GM23248 (cell line): ENCODE data around the gene HNRNPA1. TPM values are rescaled to one million over a fixed set of nuclear protein-coding genes. Genes with fewer than 3 reads are reported as not detected.
"Not testable (repeated sequence)": the region's sequence is repeated elsewhere in the genome, so short reads cannot be mapped to it uniquely, and the experiment has no call there.

Source experiments
- DNase-seq: peaks from one replicate; pipeline ENCODE4 v3.0.0-alpha.2; 2015
- H2AFZ ChIP-seq: fragments of 200-600 bp; sonication (generic); 2 replicates; pipeline ENCODE4 v1.6.1; 2016; ENCODE audit warnings: antibody characterized with exemption
- H3F3A ChIP-seq: fragments of 200-600 bp; sonication (generic); 2 replicates; pipeline ENCODE4 v1.6.1; 2016; ENCODE audit warnings: mild to moderate bottlenecking, antibody characterized with exemption, mixed run types; ENCODE audit not compliant: insufficient read depth
- H3K27ac ChIP-seq: fragments of 200-600 bp; sonication (generic); 2 replicates; pipeline ENCODE4 v1.5.1; 2016; ENCODE audit warnings: mild to moderate bottlenecking
- H3K27me3 ChIP-seq: fragments of 200-600 bp; sonication (generic); replicated peaks from 2 replicates; pipeline ENCODE4 v1.6.1; 2016; ENCODE audit warnings: mild to moderate bottlenecking; ENCODE audit not compliant: insufficient read depth
- H3K36me3 ChIP-seq: fragments of 200-600 bp; sonication (generic); 2 replicates; pipeline ENCODE4 v1.6.1; 2016; ENCODE audit warnings: low read depth, mild to moderate bottlenecking
- H3K4me1 ChIP-seq: fragments of 200-600 bp; sonication (generic); 2 replicates; pipeline ENCODE4 v1.6.1; 2016; ENCODE audit warnings: mild to moderate bottlenecking; ENCODE audit not compliant: insufficient read depth
- H3K4me2 ChIP-seq: fragments of 200-600 bp; sonication (generic); one replicate; pipeline ENCODE4 v1.6.1; 2016; ENCODE audit warnings: mild to moderate bottlenecking; ENCODE audit not compliant: unreplicated experiment
- H3K4me3 ChIP-seq: fragments of 200-600 bp; sonication (generic); 2 replicates; pipeline ENCODE4 v1.5.1; 2016; ENCODE audit warnings: mild to moderate bottlenecking
- H3K79me2 ChIP-seq: fragments of 200-600 bp; sonication (generic); 2 replicates; pipeline ENCODE4 v1.6.1; 2016; ENCODE audit warnings: mild to moderate bottlenecking; ENCODE audit not compliant: insufficient read depth
- H3K9ac ChIP-seq: fragments of 200-600 bp; sonication (generic); 2 replicates; pipeline ENCODE4 v1.6.1; 2016; ENCODE audit warnings: mild to moderate bottlenecking
- H3K9me2 ChIP-seq: fragments of 200-600 bp; sonication (generic); 2 replicates; pipeline ENCODE4 v1.6.1; 2016; ENCODE audit warnings: mixed run types, mild to moderate bottlenecking, moderate library complexity; ENCODE audit not compliant: insufficient read depth
- H3K9me3 ChIP-seq: fragments of 200-600 bp; sonication (generic); one replicate; pipeline ENCODE4 v1.6.1; 2017; ENCODE audit warnings: low read depth
- H4K20me1 ChIP-seq: fragments of 200-600 bp; sonication (generic); 2 replicates; pipeline ENCODE4 v1.6.0; 2016; ENCODE audit not compliant: insufficient read depth
- EZH2 ChIP-seq: fragments of 200-600 bp; sonication (generic); IDR thresholded peaks from 2 replicates; pipeline ENCODE4 v1.6.1; 2018; ENCODE audit warnings: antibody characterized with exemption, mild to moderate bottlenecking; ENCODE audit not compliant: insufficient read depth, poor library complexity, severe bottlenecking
- EZH2phosphoT487 ChIP-seq: fragments of 200-600 bp; sonication (generic); IDR thresholded peaks from 2 replicates; pipeline ENCODE4 v1.6.1; 2018; ENCODE audit warnings: antibody characterized with exemption, moderate library complexity, mild to moderate bottlenecking, low read depth; ENCODE audit not compliant: insufficient read depth
- WGBS, 2 experiments: methylation state at CpG; one replicate each; pipeline ENCODE4 v1.1.6; 2015 to 2017; ENCODE audit warnings: low lambda C conversion rate in 2 of 2, low coverage in 1 of 2; ENCODE audit errors: missing lambda C conversion rate in 2 of 2; 5-methylcytosine and 5-hydroxymethylcytosine counted together
- in situ Hi-C: fragments of 300-500 bp; cut with MboI; formaldehyde crosslinking; loops from 2 replicates; pipeline ENCODE4 v1.15.0; 2020
- polyA plus RNA-seq: library from polyadenylated mRNA; unstranded; fragments of >200 nt; fragmentation: Nextera tagmentation; extraction: Ambion mirVana; gene quantifications from 2 replicates; pipeline ENCODE4 v1.2.1, GENCODE V29; 2016
- total RNA-seq: library from RNA; depleted of rRNA; stranded (reverse); fragments of >200 nt; shearing (Covaris generic); gene quantifications from 2 replicates; pipeline ENCODE4 v1.2.3, GENCODE V29; 2014

Gene HNRNPA1
- total and polyA plus RNA-seq, 2 experiments from 2014 or later = 226 to 351 TPM

DNA sequence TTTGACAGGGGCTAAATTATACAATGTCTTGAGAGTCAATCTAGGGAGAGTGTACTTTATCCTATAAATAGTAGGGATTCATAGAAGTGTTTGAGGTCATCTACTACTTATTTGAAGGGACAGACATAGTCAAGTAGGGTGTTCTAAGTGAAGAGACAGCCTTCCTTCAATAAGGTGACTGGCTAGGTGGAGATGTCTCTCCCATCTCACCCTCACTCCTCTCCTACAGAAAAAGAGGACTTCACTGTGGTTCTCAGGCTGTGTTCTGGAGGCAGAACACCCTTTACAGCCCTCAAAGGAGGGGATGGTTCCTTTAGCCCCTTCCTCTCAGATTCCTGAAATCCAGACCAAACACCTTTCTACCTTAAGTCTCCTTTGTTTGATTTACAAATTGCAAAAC lies 23.1 kb downstream of the HNRNPA1 start:
- Histone ChIP-seq H3K27ac (no peak overlapping the region), H3K4me2 (no peak overlapping the region), H3K9me3 (no peaks in the 10 kb centered on the region), H3K4me3 (no peak overlapping the region), H3K79me2 (no peaks in the 10 kb centered on the region), H4K20me1 (no peaks in the 10 kb centered on the region), H3K4me1 (peaks cover 23% of the 10 kb centered on the region), H3K9me2 (no peaks in the 10 kb centered on the region), H3K9ac (no peak overlapping the region), H3K27me3 (no peaks in the 10 kb centered on the region), H3K36me3 (no peaks in the 10 kb centered on the region), H2AFZ (no peak overlapping the region), H3F3A (no peaks in the 10 kb centered on the region)
- no peak for TF ChIP-seq EZH2phosphoT487
- no peak for TF ChIP-seq EZH2
- in situ Hi-C loops = no loop called here
- no peak for DNase-seq

- Histone ChIP-seq H3K9me2 (no peaks in the 10 kb centered on the region), H3K79me2 (no peaks in the 10 kb centered on the region), H3K9me3 (no peaks in the 10 kb centered on the region), H3F3A (no peaks in the 10 kb centered on the region), H4K20me1 (no peaks in the 10 kb centered on the region), H3K27me3 (no peaks in the 10 kb centered on the region), H3K4me2 (no peak overlapping the region), H3K36me3 (no peaks in the 10 kb centered on the region), H3K4me3 (no peak overlapping the region), H3K27ac (no peak overlapping the region), H2AFZ (no peak overlapping the region), H3K4me1 (peaks cover 23% of the 10 kb centered on the region), H3K9ac (no peak overlapping the region)
- in situ Hi-C loops = no loop called here
- TF ChIP-seq EZH2 = no peak
- no peak for TF ChIP-seq EZH2phosphoT487
- peak; percentile 74 for DNase-seq
- 4 to 30% methylated on average over 7 to 12 of the region's 12 CpGs for WGBS, 2 experiments
These were observed 23.8 kb downstream of the HNRNPA1 start for GRCh38 chr12:54304187-54304810.

DNA sequence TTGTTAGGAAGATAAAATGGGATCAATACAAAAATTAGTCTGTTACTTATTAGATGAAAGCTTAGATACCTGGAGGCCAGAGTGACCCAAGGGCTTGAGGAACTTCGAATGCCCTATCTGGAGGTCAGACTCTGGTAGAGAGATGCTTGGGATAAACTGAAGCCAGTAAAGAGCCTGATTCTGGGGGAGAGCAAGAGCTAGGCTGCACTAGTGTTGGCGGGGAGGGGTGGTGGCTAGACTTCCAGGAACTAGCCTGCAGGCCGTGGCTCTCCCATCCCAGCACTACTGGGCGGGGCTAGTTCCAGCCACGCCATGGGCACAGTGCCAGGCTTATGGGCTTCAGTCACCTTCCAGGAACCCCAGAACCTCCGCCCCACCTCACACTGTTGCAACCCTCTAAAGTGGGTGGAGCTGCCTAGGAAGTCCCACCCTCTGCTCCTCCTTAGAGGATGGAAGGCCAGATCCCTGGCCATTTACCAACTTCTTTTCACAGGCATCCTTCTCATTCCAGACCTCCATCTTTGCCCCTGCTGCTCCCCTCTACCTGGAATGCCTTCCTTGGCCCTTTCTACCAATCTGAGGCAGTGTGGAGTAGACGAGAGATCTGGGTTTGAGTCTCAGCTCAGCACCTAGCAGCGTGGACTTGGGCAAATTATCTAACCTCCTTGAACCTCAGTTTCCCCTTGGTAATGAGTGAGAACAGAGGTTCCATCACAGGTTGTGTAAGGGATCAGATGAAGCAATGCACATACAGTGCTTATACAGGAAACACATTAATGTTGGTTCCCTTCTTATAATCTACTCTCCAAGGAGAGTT lies 26.6 kb downstream of the HNRNPA1 start:
- TF ChIP-seq EZH2phosphoT487 = no peak
- TF ChIP-seq EZH2 = no peak
- H3K9me2 ChIP-seq = no peaks in the 10 kb centered on the region

DNA sequence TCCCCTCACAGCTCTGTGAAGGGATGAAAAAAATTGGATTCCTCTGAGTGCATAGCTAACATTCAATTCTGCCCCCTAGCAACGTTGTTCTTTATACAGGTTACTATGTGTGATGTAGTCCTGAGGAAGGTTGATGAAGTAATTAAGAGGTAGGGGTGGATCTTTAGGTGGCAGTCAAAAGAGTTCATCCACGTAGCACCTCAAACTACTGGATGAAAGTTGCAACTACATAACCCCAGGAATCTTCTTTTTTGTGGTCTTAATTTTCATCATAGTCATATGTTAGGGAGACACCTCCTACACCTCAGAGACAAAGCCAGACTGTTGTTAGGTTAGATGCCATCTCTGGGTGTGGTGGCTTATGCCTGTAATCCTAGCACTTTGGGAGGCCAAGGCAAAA lies 30.5 kb downstream of the HNRNPA1 start:
- H3K27ac ChIP-seq = no peak overlapping the region
- H2AFZ ChIP-seq = no peak overlapping the region
- H3K4me1 ChIP-seq = no peaks in the 10 kb centered on the region
- H3K36me3 ChIP-seq = no peaks in the 10 kb centered on the region
- no peaks in the 10 kb centered on the region for H3K9me2 ChIP-seq
- no peak overlapping the region for H3K4me3 ChIP-seq
- no peaks in the 10 kb centered on the region for H3K79me2 ChIP-seq
- TF ChIP-seq EZH2phosphoT487 = no peak
- no peak for TF ChIP-seq EZH2
- 49 to 51% methylated on average over 2 of the region's 2 CpGs for WGBS, 2 experiments
- H4K20me1 ChIP-seq = no peaks in the 10 kb centered on the region
- no peak overlapping the region for H3K9ac ChIP-seq
- in situ Hi-C loops = no loop called here
- H3F3A ChIP-seq = no peaks in the 10 kb centered on the region
- no peak for DNase-seq
- no peaks in the 10 kb centered on the region for H3K9me3 ChIP-seq
- no peak overlapping the region for H3K4me2 ChIP-seq
- H3K27me3 ChIP-seq = no peaks in the 10 kb centered on the region

More for the DNA sequence above, 26.6 kb downstream of the HNRNPA1 start:
- no peaks in the 10 kb centered on the region for H4K20me1 ChIP-seq
- H3K79me2 ChIP-seq = no peaks in the 10 kb centered on the region
- in situ Hi-C loops = no loop called here
- H3F3A ChIP-seq = no peaks in the 10 kb centered on the region
- H3K9ac ChIP-seq = no peak overlapping the region
- DNase-seq = peak; percentile 62
- H3K36me3 ChIP-seq = no peaks in the 10 kb centered on the region
- 53 to 59% methylated on average over 8 of the region's 8 CpGs for WGBS, 2 experiments
- peaks cover 7% of the 10 kb centered on the region; the same call in 1 of the 2 replicates for H3K4me1 ChIP-seq
- H3K4me3 ChIP-seq = no peak overlapping the region
- no peak overlapping the region for H3K4me2 ChIP-seq
- H2AFZ ChIP-seq = no peak overlapping the region
- no peaks in the 10 kb centered on the region for H3K27me3 ChIP-seq
- no peaks in the 10 kb centered on the region for H3K9me3 ChIP-seq
- no peak overlapping the region for H3K27ac ChIP-seq

DNA sequence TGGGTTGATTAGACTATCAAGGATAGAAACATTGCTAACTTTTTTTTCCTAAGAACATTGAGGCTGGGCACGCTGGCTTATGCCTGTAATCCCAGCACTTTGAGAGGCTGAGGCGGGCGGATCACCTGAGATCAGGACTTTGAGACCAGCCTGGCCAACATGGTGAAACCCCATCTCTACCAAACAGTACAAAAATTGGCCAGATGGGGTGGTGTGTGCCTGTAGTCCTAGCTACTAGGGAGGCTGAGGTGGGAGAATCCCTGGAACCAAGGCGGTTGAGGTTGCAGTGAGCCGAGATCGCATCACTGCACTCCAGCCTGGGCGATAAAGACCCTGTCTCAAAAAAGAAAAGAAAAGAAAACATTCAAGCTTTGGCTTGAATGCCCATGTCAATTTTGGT lies 31.8 kb downstream of the HNRNPA1 start:
- H3K79me2 ChIP-seq, H3K27ac ChIP-seq, H3K9me2 ChIP-seq, H3K36me3 ChIP-seq, in situ Hi-C loops, H3K9ac ChIP-seq, H3K4me2 ChIP-seq, H4K20me1 ChIP-seq, H3K4me1 ChIP-seq, H3K9me3 ChIP-seq, H2AFZ ChIP-seq, H3K4me3 ChIP-seq, H3K27me3 ChIP-seq, DNase-seq, H3F3A ChIP-seq: not testable (repeated sequence)
- 78 to 80% methylated on average over 7 of the region's 7 CpGs for WGBS, 2 experiments
